SHP77 treated with DMSO at 0.1 percent for 48 hours (cell line): Measurements from ENCODE around the gene RABGAP1L.
A peak's percentile ranks its signal among the peaks of the same experiment; 100 is the strongest.
"Not testable (repeated sequence)": the region's sequence is repeated elsewhere in the genome, so short reads cannot be mapped to it uniquely, and the experiment has no call there.

Experiments used
- DNase-seq: peaks from one replicate; lab custom pipeline; 2025; lab: John Stamatoyannopoulos, UW

RABGAP1L gene

GRCh38 chr1:174367892-174368291, 208.6 kb downstream of the RABGAP1L start:
- DNase-seq = no peak

GRCh38 chr1:174376030-174376429, 216.7 kb downstream of the RABGAP1L start:
- DNase-seq = no peak

- no peak for DNase-seq
Measured at GRCh38 chr1:174391716-174392115, 232.4 kb downstream of the RABGAP1L start.

GRCh38 chr1:174393885-174394284, 234.6 kb downstream of the RABGAP1L start:
- DNase-seq = no peak

GRCh38 chr1:174397261-174397660, 237.9 kb downstream of the RABGAP1L start:
- DNase-seq = no peak

- DNase-seq = no peak
Measured at GRCh38 chr1:174398246-174398645, 238.9 kb downstream of the RABGAP1L start.

GRCh38 chr1:174399211-174399610, 239.9 kb downstream of the RABGAP1L start:
- DNase-seq = no peak

GRCh38 chr1:174401075-174401474, 241.8 kb downstream of the RABGAP1L start:
- DNase-seq = no peak

- peak; percentile 17 for DNase-seq
Measured at GRCh38 chr1:174405219-174405618, 245.9 kb downstream of the RABGAP1L start.

GRCh38 chr1:174406421-174406820, 247.1 kb downstream of the RABGAP1L start:
- no peak for DNase-seq

- no peak for DNase-seq
Measured at GRCh38 chr1:174407665-174408064, 248.3 kb downstream of the RABGAP1L start.

- DNase-seq = no peak
Measured at GRCh38 chr1:174408146-174408545, 248.8 kb downstream of the RABGAP1L start.

- DNase-seq = not testable (repeated sequence)
Measured at GRCh38 chr1:174409801-174410200, 250.5 kb downstream of the RABGAP1L start.

GRCh38 chr1:174413632-174414031, 254.3 kb downstream of the RABGAP1L start:
- no peak for DNase-seq

- DNase-seq = no peak
Measured at GRCh38 chr1:174414203-174414602, 254.9 kb downstream of the RABGAP1L start.

- no peak for DNase-seq
Measured at GRCh38 chr1:174415506-174415905, 256.2 kb downstream of the RABGAP1L start.

GRCh38 chr1:174417921-174418320, 258.6 kb downstream of the RABGAP1L start:
- DNase-seq = no peak

- DNase-seq = no peak
Measured at GRCh38 chr1:174425121-174425520, 265.8 kb downstream of the RABGAP1L start.

- no peak for DNase-seq
Measured at GRCh38 chr1:174426153-174426552, 266.8 kb downstream of the RABGAP1L start.

- DNase-seq = no peak
Measured at GRCh38 chr1:174428033-174428432, 268.7 kb downstream of the RABGAP1L start.

GRCh38 chr1:174428739-174429138, 269.4 kb downstream of the RABGAP1L start:
- DNase-seq = no peak

GRCh38 chr1:174433451-174433850, 274.1 kb downstream of the RABGAP1L start:
- no peak for DNase-seq

GRCh38 chr1:174445351-174445750, 286.0 kb downstream of the RABGAP1L start:
- DNase-seq = no peak

GRCh38 chr1:174445817-174446216, 286.5 kb downstream of the RABGAP1L start:
- no peak for DNase-seq
